ENCODE data around the gene ACSL5.

ACSL5 gene, protein sequence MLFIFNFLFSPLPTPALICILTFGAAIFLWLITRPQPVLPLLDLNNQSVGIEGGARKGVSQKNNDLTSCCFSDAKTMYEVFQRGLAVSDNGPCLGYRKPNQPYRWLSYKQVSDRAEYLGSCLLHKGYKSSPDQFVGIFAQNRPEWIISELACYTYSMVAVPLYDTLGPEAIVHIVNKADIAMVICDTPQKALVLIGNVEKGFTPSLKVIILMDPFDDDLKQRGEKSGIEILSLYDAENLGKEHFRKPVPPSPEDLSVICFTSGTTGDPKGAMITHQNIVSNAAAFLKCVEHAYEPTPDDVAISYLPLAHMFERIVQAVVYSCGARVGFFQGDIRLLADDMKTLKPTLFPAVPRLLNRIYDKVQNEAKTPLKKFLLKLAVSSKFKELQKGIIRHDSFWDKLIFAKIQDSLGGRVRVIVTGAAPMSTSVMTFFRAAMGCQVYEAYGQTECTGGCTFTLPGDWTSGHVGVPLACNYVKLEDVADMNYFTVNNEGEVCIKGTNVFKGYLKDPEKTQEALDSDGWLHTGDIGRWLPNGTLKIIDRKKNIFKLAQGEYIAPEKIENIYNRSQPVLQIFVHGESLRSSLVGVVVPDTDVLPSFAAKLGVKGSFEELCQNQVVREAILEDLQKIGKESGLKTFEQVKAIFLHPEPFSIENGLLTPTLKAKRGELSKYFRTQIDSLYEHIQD

DNA sequence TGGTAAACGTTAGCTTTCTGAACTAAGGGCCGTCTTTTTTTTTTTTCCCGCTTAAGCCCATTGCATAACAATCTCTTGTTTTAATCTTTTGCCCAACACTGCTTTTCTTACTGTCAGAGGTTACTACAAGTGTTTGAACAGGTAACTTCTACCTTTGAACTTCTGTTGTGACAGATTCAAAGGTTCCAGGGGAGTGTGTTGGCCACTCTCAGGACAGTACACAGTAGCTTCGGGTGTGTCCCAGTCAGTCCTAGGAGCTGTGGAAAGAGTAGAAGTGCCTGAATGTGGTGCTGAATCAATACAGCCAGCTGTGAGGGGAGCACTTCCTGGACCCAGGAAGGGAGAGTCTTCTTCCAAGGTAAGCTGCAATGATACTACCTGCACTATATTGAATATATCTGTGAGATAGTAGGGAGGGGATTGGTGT is at the start of gene ACSL5:
ACSL5 (plus strand) TSS at position 205 of the 427 bp plus-strand sequence. CDS start 20,831 bp downstream, outside the sequence.
- Histone ChIP-seq H3K27me3 (ENCODE audit: insufficient read depth, low read length) (no peaks in the 10 kb centered on the region), H2AFZ (ENCODE audit: low read depth, low read length) (no peak within 1 kb of the TSS), H3K9me3 (ENCODE audit: low read length) (no peaks in the 10 kb centered on the region), H3K4me3 (ENCODE audit: low read length) (no peak within 1 kb of the TSS), H3K4me1 (ENCODE audit: insufficient read depth, low read length) (no peaks in the 10 kb centered on the region), H3K36me3 (ENCODE audit: insufficient read depth, low read length) (no peaks in the 10 kb centered on the region)

GRCh38 chr10:112327678-112328077 is 46.2 kb upstream of the ACSL5 start:
- Histone ChIP-seq H3K27me3 (ENCODE audit: insufficient read depth, low read length) (no peaks in the 10 kb centered on the region), H3K4me3 (ENCODE audit: low read length) (no peak overlapping the region), H3K9me3 (ENCODE audit: low read length) (no peaks in the 10 kb centered on the region), H3K36me3 (ENCODE audit: insufficient read depth, low read length) (no peaks in the 10 kb centered on the region), H3K4me1 (ENCODE audit: insufficient read depth, low read length) (no peaks in the 10 kb centered on the region), H2AFZ (ENCODE audit: low read depth, low read length) (no peak overlapping the region)

- Histone ChIP-seq H3K36me3 (ENCODE audit: insufficient read depth, low read length) (no peaks in the 10 kb centered on the region), H3K4me1 (ENCODE audit: insufficient read depth, low read length) (peaks cover 3% of the 10 kb centered on the region), H3K4me3 (ENCODE audit: low read length) (no peak overlapping the region), H3K27me3 (ENCODE audit: insufficient read depth, low read length) (no peaks in the 10 kb centered on the region), H2AFZ (ENCODE audit: low read depth, low read length) (no peak overlapping the region), H3K9me3 (ENCODE audit: low read length) (no peaks in the 10 kb centered on the region)
Observed at GRCh38 chr10:112330162-112330561, 43.8 kb upstream of the ACSL5 start.

- Histone ChIP-seq H3K4me3 (ENCODE audit: low read length) (no peak overlapping the region), H2AFZ (ENCODE audit: low read depth, low read length) (no peak overlapping the region), H3K9me3 (ENCODE audit: low read length) (no peaks in the 10 kb centered on the region), H3K36me3 (ENCODE audit: insufficient read depth, low read length) (no peaks in the 10 kb centered on the region), H3K4me1 (ENCODE audit: insufficient read depth, low read length) (peaks cover 9% of the 10 kb centered on the region), H3K27me3 (ENCODE audit: insufficient read depth, low read length) (no peaks in the 10 kb centered on the region)
Observed at GRCh38 chr10:112330607-112331160, 43.2 kb upstream of the ACSL5 start.

GRCh38 chr10:112332022-112332421 is 41.9 kb upstream of the ACSL5 start:
- Histone ChIP-seq H3K4me3 (ENCODE audit: low read length) (no peak overlapping the region), H2AFZ (ENCODE audit: low read depth, low read length) (no peak overlapping the region), H3K36me3 (ENCODE audit: insufficient read depth, low read length) (no peaks in the 10 kb centered on the region), H3K27me3 (ENCODE audit: insufficient read depth, low read length) (no peaks in the 10 kb centered on the region), H3K9me3 (ENCODE audit: low read length) (no peaks in the 10 kb centered on the region), H3K4me1 (ENCODE audit: insufficient read depth, low read length) (peaks cover 17% of the 10 kb centered on the region)

- Histone ChIP-seq H3K9me3 (ENCODE audit: low read length) (no peaks in the 10 kb centered on the region), H3K4me1 (ENCODE audit: insufficient read depth, low read length) (peaks cover 17% of the 10 kb centered on the region), H3K27me3 (ENCODE audit: insufficient read depth, low read length) (no peaks in the 10 kb centered on the region), H2AFZ (ENCODE audit: low read depth, low read length) (no peak overlapping the region), H3K4me3 (ENCODE audit: low read length) (no peak overlapping the region), H3K36me3 (ENCODE audit: insufficient read depth, low read length) (no peaks in the 10 kb centered on the region)
Observed at GRCh38 chr10:112332509-112333228, 41.2 kb upstream of the ACSL5 start.

- no peaks in the 10 kb centered on the region for H3K9me3 ChIP-seq (ENCODE audit: low read length)
- H2AFZ ChIP-seq (ENCODE audit: low read depth, low read length) = no peak overlapping the region
- no peak overlapping the region for H3K4me3 ChIP-seq (ENCODE audit: low read length)
- peaks cover 17% of the 10 kb centered on the region for H3K4me1 ChIP-seq (ENCODE audit: insufficient read depth, low read length)
- H3K36me3 ChIP-seq (ENCODE audit: insufficient read depth, low read length) = no peaks in the 10 kb centered on the region
- no peaks in the 10 kb centered on the region for H3K27me3 ChIP-seq (ENCODE audit: insufficient read depth, low read length)
Observed at GRCh38 chr10:112333452-112333851, 40.5 kb upstream of the ACSL5 start.

DNA sequence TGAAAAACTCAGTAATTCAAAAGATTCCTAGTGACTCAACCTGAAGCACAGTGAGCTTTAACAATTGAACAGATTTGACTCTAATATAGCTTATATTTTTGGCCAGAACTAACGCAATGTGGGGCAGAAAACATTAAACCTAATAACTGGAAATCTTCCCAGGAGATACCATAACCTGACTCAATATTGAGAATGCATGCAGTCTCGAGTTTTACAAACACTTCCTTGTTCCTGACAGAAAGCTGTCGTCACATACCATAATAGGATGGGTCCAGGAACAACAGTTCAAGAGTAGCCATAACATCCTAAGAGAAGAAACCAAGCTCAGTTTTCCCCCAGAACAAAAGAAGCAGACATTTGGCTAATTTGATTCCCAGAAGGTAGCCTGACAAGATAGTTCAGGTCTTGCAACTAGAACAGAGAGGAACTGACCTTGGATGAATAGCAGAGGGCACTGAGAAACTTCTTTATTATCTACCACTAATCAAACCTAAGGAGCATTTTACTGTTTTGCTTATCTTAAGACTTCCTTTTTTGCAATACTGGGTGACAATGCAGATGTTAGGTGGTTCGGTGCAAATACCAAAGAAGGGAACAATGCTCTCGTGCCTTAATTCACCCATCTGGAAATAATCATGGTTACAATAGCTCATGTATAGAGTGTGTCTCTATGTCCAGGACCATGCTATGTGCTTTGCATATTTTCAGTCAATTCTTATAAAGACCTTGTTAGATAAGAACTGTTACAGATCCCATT is 38.6 kb upstream of the ACSL5 start:
- H3K36me3 ChIP-seq (ENCODE audit: insufficient read depth, low read length) = no peaks in the 10 kb centered on the region
- peaks cover 17% of the 10 kb centered on the region for H3K4me1 ChIP-seq (ENCODE audit: insufficient read depth, low read length)

DNA sequence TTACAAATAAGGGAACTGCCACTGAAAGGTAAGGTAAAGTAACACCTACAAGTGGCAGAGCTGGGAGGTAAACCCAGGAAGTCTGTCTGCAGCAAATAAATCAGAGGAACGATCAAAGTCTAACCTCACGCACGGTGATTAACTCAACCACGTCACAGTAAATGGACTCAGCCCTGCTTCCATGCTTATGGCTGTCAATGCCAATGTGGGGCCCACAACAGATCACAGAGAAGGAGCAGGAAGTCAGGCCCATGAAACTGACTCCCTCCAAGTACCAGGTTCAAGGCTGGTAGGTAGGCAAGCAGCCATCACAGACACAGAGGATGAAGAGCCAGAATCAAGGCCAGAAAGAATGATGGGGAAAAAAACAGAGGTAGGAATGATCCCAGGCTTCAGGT is 38.0 kb upstream of the ACSL5 start:
- H3K36me3 ChIP-seq (ENCODE audit: insufficient read depth, low read length) = no peaks in the 10 kb centered on the region
- no peak overlapping the region for H3K4me3 ChIP-seq (ENCODE audit: low read length)
- no peaks in the 10 kb centered on the region for H3K9me3 ChIP-seq (ENCODE audit: low read length)
- no peaks in the 10 kb centered on the region for H3K27me3 ChIP-seq (ENCODE audit: insufficient read depth, low read length)
- H3K4me1 ChIP-seq (ENCODE audit: insufficient read depth, low read length) = peaks cover 17% of the 10 kb centered on the region
- no peak overlapping the region for H2AFZ ChIP-seq (ENCODE audit: low read depth, low read length)

More for the DNA sequence above, 38.6 kb upstream of the ACSL5 start:
- no peak overlapping the region for H2AFZ ChIP-seq (ENCODE audit: low read depth, low read length)
- no peaks in the 10 kb centered on the region for H3K9me3 ChIP-seq (ENCODE audit: low read length)
- no peaks in the 10 kb centered on the region for H3K27me3 ChIP-seq (ENCODE audit: insufficient read depth, low read length)
- no peak overlapping the region for H3K4me3 ChIP-seq (ENCODE audit: low read length)

DNA sequence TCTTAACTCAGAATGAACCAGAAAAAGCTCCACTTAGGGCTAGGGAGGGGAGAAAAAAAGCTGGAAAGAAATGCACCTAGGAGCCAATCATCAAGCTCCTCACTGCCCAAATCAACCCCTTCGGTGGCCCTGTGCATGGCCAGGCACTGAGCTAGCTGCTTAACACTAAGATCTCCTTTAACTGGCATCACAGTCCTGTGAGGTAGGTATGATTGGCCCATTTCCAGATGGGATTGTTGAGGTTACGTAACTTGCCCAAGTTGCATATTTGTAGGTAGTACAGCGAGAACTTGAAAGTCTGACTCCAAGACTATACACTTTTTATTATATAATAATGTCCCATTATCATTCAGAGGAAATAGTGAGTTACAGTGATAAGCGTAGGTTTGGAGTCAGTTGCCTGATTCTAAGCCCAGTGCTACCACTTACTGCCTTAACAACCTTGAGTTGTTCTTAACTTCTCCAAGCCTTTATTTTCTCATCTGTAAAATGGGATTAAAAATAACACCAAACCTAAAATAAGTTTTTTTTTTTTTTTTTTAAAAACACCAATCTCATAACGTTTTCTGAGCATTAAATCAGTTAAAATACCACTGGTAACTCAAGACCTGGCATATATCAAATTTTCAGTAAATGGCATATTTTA is 37.2 kb upstream of the ACSL5 start:
- H3K27me3 ChIP-seq (ENCODE audit: insufficient read depth, low read length) = no peaks in the 10 kb centered on the region
- peaks cover 17% of the 10 kb centered on the region for H3K4me1 ChIP-seq (ENCODE audit: insufficient read depth, low read length)
- no peaks in the 10 kb centered on the region for H3K36me3 ChIP-seq (ENCODE audit: insufficient read depth, low read length)
- no peak overlapping the region for H2AFZ ChIP-seq (ENCODE audit: low read depth, low read length)
- no peak overlapping the region for H3K4me3 ChIP-seq (ENCODE audit: low read length)
- H3K9me3 ChIP-seq (ENCODE audit: low read length) = no peaks in the 10 kb centered on the region

DNA sequence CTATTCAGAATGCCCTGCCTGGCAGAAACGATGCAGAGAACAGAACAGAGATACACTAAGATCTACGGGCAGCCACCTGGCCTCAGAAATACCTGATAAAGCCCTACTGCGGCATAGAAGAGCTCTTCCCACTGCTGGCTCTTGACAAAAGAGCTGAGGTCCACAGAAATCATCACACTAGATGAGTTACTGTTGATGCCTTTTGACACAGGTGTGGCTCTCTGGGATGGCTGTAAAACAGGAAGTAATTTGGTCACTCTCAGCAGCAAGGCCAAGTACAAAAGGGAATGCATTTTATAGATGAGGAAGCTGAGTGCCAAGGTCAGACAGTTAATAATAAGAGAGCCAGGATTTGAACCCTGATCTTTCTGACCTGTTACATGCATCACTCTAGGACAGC is 35.0 kb upstream of the ACSL5 start:
- no peaks in the 10 kb centered on the region for H3K27me3 ChIP-seq (ENCODE audit: insufficient read depth, low read length)
- no peak overlapping the region for H2AFZ ChIP-seq (ENCODE audit: low read depth, low read length)
- no peaks in the 10 kb centered on the region for H3K9me3 ChIP-seq (ENCODE audit: low read length)
- H3K4me3 ChIP-seq (ENCODE audit: low read length) = no peak overlapping the region
- peaks cover 17% of the 10 kb centered on the region for H3K4me1 ChIP-seq (ENCODE audit: insufficient read depth, low read length)
- H3K36me3 ChIP-seq (ENCODE audit: insufficient read depth, low read length) = no peaks in the 10 kb centered on the region

- no peak overlapping the region for H2AFZ ChIP-seq (ENCODE audit: low read depth, low read length)
- no peaks in the 10 kb centered on the region for H3K36me3 ChIP-seq (ENCODE audit: insufficient read depth, low read length)
- H3K9me3 ChIP-seq (ENCODE audit: low read length) = no peaks in the 10 kb centered on the region
- H3K27me3 ChIP-seq (ENCODE audit: insufficient read depth, low read length) = no peaks in the 10 kb centered on the region
- peaks cover 9% of the 10 kb centered on the region for H3K4me1 ChIP-seq (ENCODE audit: insufficient read depth, low read length)
- no peak overlapping the region for H3K4me3 ChIP-seq (ENCODE audit: low read length)
Observed at GRCh38 chr10:112340601-112341000, 33.3 kb upstream of the ACSL5 start.

Data from neuron (in vitro differentiated cells).